Esophagus (tissue), 2 donors: Measurements from ENCODE around the gene TRAPPC12. TPM values are rescaled to one million over a fixed set of nuclear protein-coding genes. Genes with fewer than 3 reads are reported as not detected.
"Not testable (repeated sequence)": the region's sequence is repeated elsewhere in the genome, so short reads cannot be mapped to it uniquely, and the experiment has no call there.

ENCODE experiments used
- H3K27ac ChIP-seq, 2 donors: one replicate each; pipeline ENCODE4 v1.5.1; 2013; ENCODE audit warnings: low read depth in 2 of 2, mild to moderate bottlenecking in 2 of 2, inconsistent platforms in 1 of 2, low read length in 1 of 2, moderate library complexity in 1 of 2
- H3K27me3 ChIP-seq, 2 donors: one replicate each; pipeline ENCODE4 v1.6.1; 2013; ENCODE audit warnings: low read length in 2 of 2, control low read depth in 1 of 2, mild to moderate bottlenecking in 1 of 2; ENCODE audit not compliant: insufficient read depth in 2 of 2, control insufficient read depth in 1 of 2
- H3K36me3 ChIP-seq, 2 donors: one replicate each; pipeline ENCODE4 v1.6.1; 2013; ENCODE audit warnings: low read length in 1 of 2; ENCODE audit not compliant: control insufficient read depth in 2 of 2, insufficient read depth in 2 of 2
- H3K4me1 ChIP-seq, 2 donors: one replicate each; pipeline ENCODE4 v1.6.1; 2013; ENCODE audit warnings: low read length in 1 of 2; ENCODE audit not compliant: control insufficient read depth in 2 of 2, insufficient read depth in 2 of 2
- H3K4me3 ChIP-seq, 2 donors: one replicate each; pipeline ENCODE4 v1.5.1; 2013; ENCODE audit warnings: low read length in 2 of 2, mild to moderate bottlenecking in 2 of 2, low read depth in 1 of 2, moderate library complexity in 1 of 2
- H3K9me3 ChIP-seq, 2 donors: one replicate each; pipeline ENCODE4 v1.6.1; 2013; ENCODE audit warnings: mild to moderate bottlenecking in 2 of 2, low read depth in 1 of 2, low read length in 1 of 2, moderate library complexity in 1 of 2; ENCODE audit not compliant: control insufficient read depth in 2 of 2, insufficient read depth in 1 of 2
- WGBS, 2 donors: extraction: QIAGEN DNeasy Blood & Tissue Kit; methylation state at CpG; one replicate each; pipeline ENCODE4 v1.1.7; 2013; 5-methylcytosine and 5-hydroxymethylcytosine counted together
- polyA plus RNA-seq, 2 donors: library from polyadenylated mRNA; stranded (reverse); fragments of 200-250 nt; gene quantifications; one replicate each; pipeline ENCODE4 v1.2.3, GENCODE V29; 2013
- donor health status: healthy with polysubstance abuse.
- donor health status: Bipolar disorder and iron deficiency.

Gene TRAPPC12
- polyA plus RNA-seq, 2 donors: 43.6 to 64.2 TPM

DNA sequence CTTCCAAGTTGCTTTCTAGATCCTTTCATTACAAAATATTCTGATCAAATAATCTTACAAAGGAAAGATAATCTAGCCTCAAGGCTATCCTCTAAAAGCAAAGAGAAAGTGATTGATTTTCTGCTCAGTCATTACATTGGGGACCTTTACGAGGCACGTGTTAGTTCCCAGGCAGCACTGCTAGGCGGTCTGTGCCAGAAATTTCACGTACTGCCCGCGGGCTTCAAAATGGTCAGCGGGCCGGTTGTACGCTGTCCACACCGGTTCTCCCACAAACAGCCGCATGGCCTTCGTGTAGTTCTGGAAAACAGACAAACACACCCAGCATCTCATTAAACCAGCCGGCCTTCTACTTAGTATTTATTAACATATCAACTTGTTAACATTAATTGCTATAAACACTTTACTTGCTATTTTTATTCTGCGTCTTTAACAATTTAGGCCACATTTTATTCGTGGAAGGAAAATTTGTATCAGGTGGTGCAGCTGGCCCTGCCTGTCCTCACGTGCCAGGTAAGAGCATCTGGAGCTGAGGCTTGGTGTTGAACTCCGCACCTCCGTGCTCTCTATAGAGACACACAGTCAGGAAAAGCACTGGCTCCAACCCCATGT, 119.4 kb downstream of the TRAPPC12 start:
- Histone ChIP-seq H3K36me3 (peaks cover 13 to 38% of the 10 kb centered on the region in 2 donors), H3K4me1 (peaks cover 0 to 5% of the 10 kb centered on the region in 2 donors), H3K27ac (no peak overlapping the region), H3K27me3 (no peaks in the 10 kb centered on the region), H3K4me3 (no peak overlapping the region), H3K9me3 (peaks cover 0 to 4% of the 10 kb centered on the region in 2 donors)
- 92 to 94% methylated on average over 18 of the region's 18 CpGs for WGBS, 2 donors

DNA sequence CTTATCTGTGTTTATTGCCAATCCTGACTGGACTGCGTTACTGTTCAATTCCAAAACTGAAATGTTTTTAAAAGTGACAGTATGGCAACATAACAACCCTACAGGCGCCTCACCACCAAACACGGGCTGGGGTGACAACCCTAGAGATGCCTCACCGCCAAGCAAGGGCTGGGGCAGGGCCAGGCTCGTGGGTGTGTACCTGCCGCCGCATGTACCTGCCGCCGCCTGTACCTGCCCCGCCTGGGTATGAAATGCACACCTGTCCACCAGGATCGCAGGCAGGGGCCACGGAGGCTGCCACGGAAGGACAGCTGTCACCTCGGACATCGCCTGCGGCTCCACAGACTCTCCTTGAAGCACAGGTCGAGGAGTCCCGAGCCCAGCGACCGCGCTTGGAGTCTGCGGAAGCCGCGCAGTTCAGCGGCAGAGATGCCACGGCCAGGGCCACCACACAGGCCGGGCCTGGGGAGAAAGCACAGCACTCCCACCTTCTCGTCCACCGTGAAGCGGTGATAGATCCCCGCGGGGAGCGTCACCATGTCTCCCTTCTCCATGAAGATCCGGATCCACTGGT, 120.9 kb downstream of the TRAPPC12 start:
- H3K9me3 ChIP-seq: peaks cover 0 to 4% of the 10 kb centered on the region in 2 donors
- H3K4me3 ChIP-seq: no peak overlapping the region
- peaks cover 0 to 5% of the 10 kb centered on the region in 2 donors for H3K4me1 ChIP-seq
- no peak overlapping the region for H3K27ac ChIP-seq
- H3K36me3 ChIP-seq: peaks cover 21 to 38% of the 10 kb centered on the region in 2 donors
- 91 to 92% methylated on average over 34 of the region's 34 CpGs for WGBS, 2 donors
- no peaks in the 10 kb centered on the region for H3K27me3 ChIP-seq

DNA sequence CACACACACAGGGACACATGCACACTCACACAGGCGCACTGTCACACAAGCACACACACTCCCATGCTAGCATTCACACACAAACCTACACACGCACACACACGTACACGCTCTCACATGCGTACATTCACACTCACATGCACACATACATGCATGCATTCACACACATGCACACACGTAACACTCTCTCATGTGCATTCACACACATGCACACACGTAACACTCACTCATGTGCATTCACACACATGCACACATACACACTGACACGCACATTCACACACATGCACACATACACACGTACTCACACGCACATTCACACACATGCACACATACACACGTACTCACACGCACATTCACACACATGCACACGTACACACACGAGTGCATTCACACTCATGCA, 123.6 kb downstream of the TRAPPC12 start:
- Histone ChIP-seq H3K9me3 (peaks cover 0 to 4% of the 10 kb centered on the region in 2 donors), H3K4me3 (no peak overlapping the region), H3K4me1 (peaks cover 0 to 5% of the 10 kb centered on the region in 2 donors), H3K36me3 (peaks cover 21 to 32% of the 10 kb centered on the region in 2 donors), H3K27me3 (no peaks in the 10 kb centered on the region), H3K27ac (no peak overlapping the region)
- WGBS, 2 donors: 94 to 97% methylated on average over 14 of the region's 14 CpGs

- WGBS, 2 donors: 90 to 95% methylated on average over 13 of the region's 13 CpGs
- H3K27ac ChIP-seq: no peak overlapping the region
These were observed 124.0 kb downstream of the TRAPPC12 start for GRCh38 chr2:3503483-3503882.

DNA sequence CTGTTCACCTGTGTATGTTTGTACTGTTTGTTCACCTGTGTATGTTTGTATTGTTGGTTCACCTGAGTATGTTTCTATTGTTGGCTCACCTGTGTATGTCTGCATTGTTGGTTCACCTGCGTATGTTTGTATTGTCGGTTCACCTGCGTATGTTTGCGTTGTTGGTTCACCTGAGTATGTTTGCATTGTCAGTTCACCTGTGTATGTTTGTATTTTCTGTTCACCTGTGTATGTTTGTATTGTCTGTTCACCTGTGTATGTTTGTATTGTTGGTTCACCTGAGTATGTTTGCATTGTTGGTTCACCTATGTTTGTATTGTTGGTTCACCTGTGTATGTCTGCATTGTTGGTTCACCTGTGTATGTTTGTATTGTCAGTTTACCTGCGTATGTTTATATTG, 125.2 kb downstream of the TRAPPC12 start:
- Histone ChIP-seq H3K27ac (no peak overlapping the region), H3K9me3 (peaks cover 0 to 4% of the 10 kb centered on the region in 2 donors), H3K4me1 (peaks cover 0 to 5% of the 10 kb centered on the region in 2 donors), H3K27me3 (no peaks in the 10 kb centered on the region), H3K4me3 (no peak overlapping the region), H3K36me3 (peaks cover 18 to 25% of the 10 kb centered on the region in 2 donors)
- WGBS, 2 donors: 83 to 93% methylated on average over 5 of the region's 5 CpGs

More at GRCh38 chr2:3503483-3503882, 124.0 kb downstream of the TRAPPC12 start:
- H3K9me3 ChIP-seq: peaks cover 0 to 4% of the 10 kb centered on the region in 2 donors
- H3K4me3 ChIP-seq: no peak overlapping the region
- no peaks in the 10 kb centered on the region for H3K27me3 ChIP-seq
- peaks cover 21 to 30% of the 10 kb centered on the region in 2 donors for H3K36me3 ChIP-seq
- H3K4me1 ChIP-seq: peaks cover 0 to 5% of the 10 kb centered on the region in 2 donors

DNA sequence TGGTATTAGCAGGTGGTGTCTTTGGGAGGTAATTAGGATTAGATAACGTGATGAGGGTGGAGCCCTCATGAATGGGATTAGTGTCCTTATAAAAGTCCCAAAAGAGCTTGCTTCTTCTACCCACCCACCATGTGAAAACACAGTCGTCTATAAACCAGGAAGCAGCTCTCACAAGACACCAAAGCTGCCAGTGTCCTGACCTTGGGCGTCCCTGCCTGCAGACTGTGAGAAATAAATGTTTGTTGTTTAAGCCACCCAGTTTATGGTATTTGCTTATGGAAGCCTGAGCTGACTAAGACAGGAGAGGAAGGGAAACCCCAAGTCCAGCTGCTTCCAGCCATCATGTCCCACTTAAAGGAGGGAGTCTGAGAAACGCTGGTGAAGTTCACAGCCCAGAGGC, 126.3 kb downstream of the TRAPPC12 start:
- Histone ChIP-seq H3K27ac (no peak overlapping the region), H3K27me3 (no peaks in the 10 kb centered on the region), H3K9me3 (peaks cover 0 to 4% of the 10 kb centered on the region in 2 donors), H3K4me1 (peaks cover 0 to 5% of the 10 kb centered on the region in 2 donors), H3K4me3 (no peak overlapping the region), H3K36me3 (peaks cover 13 to 19% of the 10 kb centered on the region in 2 donors)
- 53 to 86% methylated on average over 4 of the region's 4 CpGs for WGBS, 2 donors

- no peak overlapping the region for H3K4me3 ChIP-seq
- peaks cover 9 to 10% of the 10 kb centered on the region in 2 donors for H3K36me3 ChIP-seq
- no peaks in the 10 kb centered on the region for H3K9me3 ChIP-seq
- WGBS, 2 donors: 61 to 74% methylated on average over 2 of the region's 2 CpGs
- H3K27ac ChIP-seq: no peak overlapping the region
- no peaks in the 10 kb centered on the region for H3K4me1 ChIP-seq
- H3K27me3 ChIP-seq: no peaks in the 10 kb centered on the region
These were observed 132.6 kb downstream of the TRAPPC12 start for GRCh38 chr2:3512086-3512485.

GRCh38 chr2:3513026-3513810, 133.7 kb downstream of the TRAPPC12 start:
- H3K9me3 ChIP-seq: no peaks in the 10 kb centered on the region
- peaks cover 9 to 10% of the 10 kb centered on the region in 2 donors for H3K36me3 ChIP-seq
- no peaks in the 10 kb centered on the region for H3K4me1 ChIP-seq
- H3K27ac ChIP-seq: no peak overlapping the region
- no peak overlapping the region for H3K4me3 ChIP-seq
- no peaks in the 10 kb centered on the region for H3K27me3 ChIP-seq
- 84 to 96% methylated on average over 3 of the region's 3 CpGs for WGBS, 2 donors

DNA sequence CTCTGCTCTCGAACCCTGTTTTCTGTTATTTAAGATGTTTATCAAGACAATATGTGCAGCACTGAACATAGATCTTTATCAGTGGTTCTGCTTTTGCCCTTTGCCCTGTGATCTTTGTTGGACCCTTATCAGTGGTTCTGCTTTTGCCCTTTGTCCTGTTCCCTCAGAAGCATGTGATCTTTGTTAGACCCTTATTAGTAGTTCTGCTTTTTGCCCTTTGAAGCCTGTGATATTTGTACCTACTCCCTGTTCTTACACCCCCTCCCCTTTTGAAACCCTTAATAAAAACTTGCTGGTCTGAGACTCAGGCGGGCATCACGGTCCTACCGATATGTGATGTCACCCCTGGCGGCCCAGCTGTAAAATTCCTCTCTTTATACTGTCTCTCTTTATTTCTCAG, 135.9 kb downstream of the TRAPPC12 start:
- H3K4me3 ChIP-seq, H3K27ac ChIP-seq, H3K27me3 ChIP-seq, H3K9me3 ChIP-seq, H3K4me1 ChIP-seq: not testable (repeated sequence)
- WGBS, 2 donors: 85 to 92% methylated on average over 5 of the region's 5 CpGs
- H3K36me3 ChIP-seq: peaks cover 9 to 10% of the 10 kb centered on the region in 2 donors
